ENCODE measurements around the gene ADCY5.

ADCY5 gene

GRCh38 chr3:123271466-123272159 is 177.3 kb downstream of the ADCY5 start:
- no peak for TF ChIP-seq CTCF (conservative IDR thresholded peaks at IDR 0.05; ENCODE audit: control insufficient read depth, insufficient read depth, low read depth, low read length)
- DNase-seq (ENCODE audit: low read depth): peak; percentile 14
- H3K4me3 ChIP-seq (ENCODE audit: control insufficient read depth, low read depth, low read length): no peak overlapping the region

- DNase-seq (ENCODE audit: low read depth): no peak
- TF ChIP-seq CTCF (conservative IDR thresholded peaks at IDR 0.05; ENCODE audit: control insufficient read depth, insufficient read depth, low read depth, low read length): no peak
Observed at GRCh38 chr3:123270818-123271217, 178.1 kb downstream of the ADCY5 start.

GRCh38 chr3:123267821-123268220 is 181.1 kb downstream of the ADCY5 start:
- no peak for TF ChIP-seq CTCF (conservative IDR thresholded peaks at IDR 0.05; ENCODE audit: control insufficient read depth, insufficient read depth, low read depth, low read length)
- H3K4me3 ChIP-seq (ENCODE audit: control insufficient read depth, low read depth, low read length): no peak overlapping the region
- peak; percentile 25 for DNase-seq (ENCODE audit: low read depth)

More at GRCh38 chr3:123270818-123271217, 178.1 kb downstream of the ADCY5 start:
- no peak overlapping the region for H3K4me3 ChIP-seq (ENCODE audit: control insufficient read depth, low read depth, low read length)

GRCh38 chr3:123263941-123264340 is 184.9 kb downstream of the ADCY5 start:
- no peak for DNase-seq (ENCODE audit: low read depth)
- H3K4me3 ChIP-seq (ENCODE audit: control insufficient read depth, low read depth, low read length): no peak overlapping the region
- TF ChIP-seq CTCF (conservative IDR thresholded peaks at IDR 0.05; ENCODE audit: control insufficient read depth, insufficient read depth, low read depth, low read length): no peak

GRCh38 chr3:123262868-123263267 is 186.0 kb downstream of the ADCY5 start:
- no peak for TF ChIP-seq CTCF (conservative IDR thresholded peaks at IDR 0.05; ENCODE audit: control insufficient read depth, insufficient read depth, low read depth, low read length)
- DNase-seq (ENCODE audit: low read depth): no peak
- no peak overlapping the region for H3K4me3 ChIP-seq (ENCODE audit: control insufficient read depth, low read depth, low read length)

GRCh38 chr3:123262226-123262625 is 186.7 kb downstream of the ADCY5 start:
- no peak for TF ChIP-seq CTCF (conservative IDR thresholded peaks at IDR 0.05; ENCODE audit: control insufficient read depth, insufficient read depth, low read depth, low read length)
- H3K4me3 ChIP-seq (ENCODE audit: control insufficient read depth, low read depth, low read length): no peak overlapping the region
- DNase-seq (ENCODE audit: low read depth): no peak

All from fibroblast of mammary gland (primary cell).